WTC11 (cell line): Measurements from ENCODE around the gene WDR33. TPM values are rescaled to one million over a fixed set of nuclear protein-coding genes. Genes with fewer than 3 reads are reported as not detected.

Experiments used
- ATAC-seq: fragments of 200-7000 bp; cut with Tn5 transposase; 2 replicates; pipeline ENCODE4 v1.10.0; 2021; ENCODE audit warnings: mild to moderate bottlenecking, moderate library complexity
- CTCF ChIA-PET: fragments of 300-600 bp; sonication (Branson Sonifier 250); formaldehyde crosslinking; loops from one replicate; lab custom pipeline; 2021; ENCODE audit warnings: antibody characterized with exemption; lab: Charles Lee
- POLR2A ChIA-PET: fragments of 350-600 bp; sonication (Branson Sonifier 250); formaldehyde crosslinking; loops from one replicate; lab custom pipeline; 2021; ENCODE audit warnings: antibody characterized with exemption; lab: Charles Lee
- DNase-seq: peaks from one replicate; pipeline ENCODE4 v3.0.0; 2021; ENCODE audit warnings: low spot score
- H3K27ac Mint-ChIP-seq: 2 replicates; pipeline ENCODE4 v1.8.0; 2021; ENCODE audit warnings: mixed read lengths
- H3K27me3 Mint-ChIP-seq: 2 replicates; pipeline ENCODE4 v1.8.0; 2021; ENCODE audit warnings: low read depth, mild to moderate bottlenecking, moderate library complexity, mixed read lengths
- H3K36me3 Mint-ChIP-seq: 2 replicates; pipeline ENCODE4 v1.8.0; 2021; ENCODE audit warnings: mixed read lengths
- H3K4me1 Mint-ChIP-seq: 2 replicates; pipeline ENCODE4 v1.8.0; 2022; ENCODE audit warnings: mixed read lengths
- H3K4me3 Mint-ChIP-seq: 2 replicates; pipeline ENCODE4 v1.8.0; 2021; ENCODE audit warnings: mild to moderate bottlenecking, moderate library complexity, mixed read lengths
- H3K9me3 Mint-ChIP-seq: 2 replicates; pipeline ENCODE4 v1.8.0; 2021; ENCODE audit warnings: mixed read lengths
- ATF1 ChIP-seq: sonication (generic); formaldehyde crosslinking; IDR thresholded peaks from 2 replicates; pipeline ENCODE4 v1.8.1; 2023; ENCODE audit warnings: mild to moderate bottlenecking, moderate library complexity, missing genetic modification reagents
- CDX4 ChIP-seq: fragments of 250-450 bp; sonication (Bioruptor Pico); IDR thresholded peaks from 2 replicates; pipeline ENCODE4 v1.9.0; 2021; ENCODE audit warnings: moderate library complexity, mild to moderate bottlenecking, inconsistent platforms, borderline replicate concordance
- CREB1 ChIP-seq: sonication (generic); formaldehyde crosslinking; IDR thresholded peaks from 2 replicates; pipeline ENCODE4 v1.8.0; 2023; ENCODE audit warnings: mild to moderate bottlenecking, missing genetic modification reagents
- CTCF ChIP-seq: fragments of 200-600 bp; IDR thresholded peaks from 2 replicates; pipeline ENCODE4 v1.8.0; 2022; ENCODE audit warnings: antibody characterized with exemption
- FOXK1 ChIP-seq: sonication (generic); formaldehyde crosslinking; IDR thresholded peaks from 2 replicates; pipeline ENCODE4 v1.8.0; 2022; ENCODE audit warnings: mild to moderate bottlenecking, moderate library complexity, missing genetic modification reagents
- GABPB1 ChIP-seq: sonication (generic); formaldehyde crosslinking; IDR thresholded peaks from 2 replicates; pipeline ENCODE4 v1.8.1; 2023; ENCODE audit warnings: mild to moderate bottlenecking, missing genetic modification reagents
- HMGA2 ChIP-seq: fragments of 250-450 bp; sonication (Bioruptor Pico); IDR thresholded peaks from 2 replicates; pipeline ENCODE4 v1.4.0; 2021; ENCODE audit warnings: mild to moderate bottlenecking, moderate library complexity
- MYBL2 ChIP-seq: sonication (generic); formaldehyde crosslinking; IDR thresholded peaks from 2 replicates; pipeline ENCODE4 v1.8.1; 2023; ENCODE audit warnings: mild to moderate bottlenecking, moderate library complexity, missing genetic modification reagents
- NFYB ChIP-seq: sonication (generic); formaldehyde crosslinking; conservative IDR thresholded peaks from 2 replicates; pipeline ENCODE4 v1.8.0; 2022; ENCODE audit warnings: low read depth, missing genetic modification reagents
- NR2C2 ChIP-seq: sonication (generic); formaldehyde crosslinking; IDR thresholded peaks from 2 replicates; pipeline ENCODE4 v1.8.0; 2022; ENCODE audit warnings: mild to moderate bottlenecking, missing genetic modification reagents
- NR3C1 ChIP-seq: sonication (generic); formaldehyde crosslinking; conservative IDR thresholded peaks from 2 replicates; pipeline ENCODE4 v1.8.1; 2023; ENCODE audit warnings: low read depth, mild to moderate bottlenecking, missing genetic modification reagents
- PRRX2 ChIP-seq: fragments of 250-450 bp; sonication (Bioruptor Pico); IDR thresholded peaks from 2 replicates; pipeline ENCODE4 v1.8.0; 2021; ENCODE audit warnings: mild to moderate bottlenecking
- SMAD3 ChIP-seq: sonication (generic); formaldehyde crosslinking; IDR thresholded peaks from 2 replicates; pipeline ENCODE4 v1.8.0; 2022; ENCODE audit warnings: missing genetic modification reagents, mild to moderate bottlenecking, borderline replicate concordance
- SOX15 ChIP-seq: fragments of 250-450 bp; sonication (Bioruptor Pico); IDR thresholded peaks from 2 replicates; pipeline ENCODE4 v1.9.0; 2021; ENCODE audit warnings: mild to moderate bottlenecking
- USF1 ChIP-seq: sonication (generic); formaldehyde crosslinking; IDR thresholded peaks from 2 replicates; pipeline ENCODE4 v1.8.0; 2022; ENCODE audit warnings: mild to moderate bottlenecking, missing genetic modification reagents
- ZNF121 ChIP-seq: sonication (generic); formaldehyde crosslinking; IDR thresholded peaks from 2 replicates; pipeline ENCODE4 v1.8.0; 2023; ENCODE audit warnings: missing genetic modification reagents
- ZNF263 ChIP-seq: sonication (generic); formaldehyde crosslinking; IDR thresholded peaks from 2 replicates; pipeline ENCODE4 v1.8.1; 2022; ENCODE audit warnings: low read depth, mild to moderate bottlenecking, moderate library complexity, missing genetic modification reagents
- ZNF281 ChIP-seq: sonication (generic); formaldehyde crosslinking; IDR thresholded peaks from 2 replicates; pipeline ENCODE4 v1.8.0; 2023; ENCODE audit warnings: mild to moderate bottlenecking, missing genetic modification reagents
- ZNF423 ChIP-seq: fragments of 250-450 bp; sonication (Bioruptor Pico); IDR thresholded peaks from 2 replicates; pipeline ENCODE4 v2.1.2; 2022; ENCODE audit warnings: mild to moderate bottlenecking, moderate library complexity
- ZSCAN18 ChIP-seq: fragments of 250-450 bp; sonication (Bioruptor Pico); IDR thresholded peaks from 2 replicates; pipeline ENCODE4 v2.1.2; 2022; ENCODE audit warnings: mild to moderate bottlenecking, moderate library complexity
- total RNA-seq: library from RNA; stranded (reverse); gene quantifications from 3 replicates; pipeline ENCODE4 v1.2.3, GENCODE V29; 2021

The WDR33 gene
- total RNA-seq, 1 experiment from 2014 or later = 67.1 TPM

GRCh38 chr2:127659408-127660290 lies 151.3 kb downstream of the WDR33 start:
- H3K9me3 Mint-ChIP-seq = peaks cover 9% of the 10 kb centered on the region
- no peak overlapping the region for H3K4me3 Mint-ChIP-seq
- no peaks in the 10 kb centered on the region for H3K36me3 Mint-ChIP-seq
- DNase-seq (no peak), ATAC-seq (no peak)
- H3K4me1 Mint-ChIP-seq = peaks cover 3% of the 10 kb centered on the region
- TF ChIP-seq ZSCAN18 = no peak
- peak; percentile 43; the same call in 1 of the 2 replicates for TF ChIP-seq NFYB (CRISPR knock-in tag)
- peaks cover 16% of the 10 kb centered on the region for H3K27me3 Mint-ChIP-seq
- CTCF ChIA-PET = interaction anchor here (1.4 kb wide), 1 partner anchor 9 kb away, joined by 7 read pairs; no protein-coding TSS in a partner anchor
- POLR2A ChIA-PET = no interaction called here
- H3K27ac Mint-ChIP-seq = no peak overlapping the region

GRCh38 chr2:127658641-127659407 lies 152.1 kb downstream of the WDR33 start:
- ATAC-seq = no peak
- Mint-ChIP-seq H3K4me1 (peaks cover 3% of the 10 kb centered on the region), H3K27ac (no peak overlapping the region), H3K27me3 (peaks cover 10% of the 10 kb centered on the region)
- TF ChIP-seq GABPB1 (CRISPR knock-in tag) (peak; percentile 79), MYBL2 (CRISPR knock-in tag) (no peak)
- TF ChIP-seq, all 79 proteins: peak for 1
- POLR2A ChIA-PET = no interaction called here
- no peak overlapping the region for H3K4me3 Mint-ChIP-seq
- CTCF ChIA-PET = no interaction called here
- no peaks in the 10 kb centered on the region for H3K36me3 Mint-ChIP-seq
- DNase-seq = no peak
- peaks cover 9% of the 10 kb centered on the region for H3K9me3 Mint-ChIP-seq

- TF ChIP-seq ZNF121 = 0 out of 2 replicates have a peak, but pooled peaks have one; percentile 9
- TF ChIP-seq NR2C2 (CRISPR knock-in tag) = no peak
- Mint-ChIP-seq H3K4me1 (no peaks in the 10 kb centered on the region; the same call in 1 of the 2 replicates), H3K36me3 (no peaks in the 10 kb centered on the region), H3K4me3 (no peak overlapping the region), H3K27me3 (peaks cover 3% of the 10 kb centered on the region), H3K27ac (no peak overlapping the region), H3K9me3 (peaks cover 9% of the 10 kb centered on the region)
- DNase-seq = no peak
- no peak for ATAC-seq
- POLR2A ChIA-PET = no interaction called here
- CTCF ChIA-PET = no interaction called here
Measured at GRCh38 chr2:127658146-127658545, 152.8 kb downstream of the WDR33 start.

GRCh38 chr2:127657232-127657595 lies 153.8 kb downstream of the WDR33 start:
- ATAC-seq = no peak
- ChIA-PET CTCF (interaction anchor here (1.2 kb wide), 1 partner anchor 66 kb away, joined by 4 read pairs; no protein-coding TSS in a partner anchor), POLR2A (no interaction called here)
- no peak overlapping the region for H3K27ac Mint-ChIP-seq
- H3K27me3 Mint-ChIP-seq = no peaks in the 10 kb centered on the region; the same call in 1 of the 2 replicates
- H3K9me3 Mint-ChIP-seq = peaks cover 9% of the 10 kb centered on the region
- no peaks in the 10 kb centered on the region; the same call in 1 of the 2 replicates for H3K4me1 Mint-ChIP-seq
- no peak overlapping the region for H3K4me3 Mint-ChIP-seq
- no peak for DNase-seq
- H3K36me3 Mint-ChIP-seq = no peaks in the 10 kb centered on the region
- TF ChIP-seq NR2C2 (CRISPR knock-in tag) (no peak), FOXK1 (CRISPR knock-in tag) (no peak), SMAD3 (no peak), USF1 (CRISPR knock-in tag) (no peak), CDX4 (CRISPR knock-in tag) (no peak), CTCF (no peak), PRRX2 (CRISPR knock-in tag) (no peak), ATF1 (CRISPR knock-in tag) (no peak), ZNF263 (no peak), ZNF423 (no peak), ZNF281 (CRISPR knock-in tag) (no peak), CREB1 (CRISPR knock-in tag) (no peak), NFYB (CRISPR knock-in tag) (no peak), SOX15 (CRISPR knock-in tag) (no peak), HMGA2 (CRISPR knock-in tag) (no peak), NR3C1 (CRISPR knock-in tag) (no peak)
